ENCODE results near the gene MEGF8.

Gene MEGF8

GRCh38 chr19:42367929-42368328, 42.5 kb downstream of the MEGF8 start:
- TF ChIP-seq, protein P1, sequence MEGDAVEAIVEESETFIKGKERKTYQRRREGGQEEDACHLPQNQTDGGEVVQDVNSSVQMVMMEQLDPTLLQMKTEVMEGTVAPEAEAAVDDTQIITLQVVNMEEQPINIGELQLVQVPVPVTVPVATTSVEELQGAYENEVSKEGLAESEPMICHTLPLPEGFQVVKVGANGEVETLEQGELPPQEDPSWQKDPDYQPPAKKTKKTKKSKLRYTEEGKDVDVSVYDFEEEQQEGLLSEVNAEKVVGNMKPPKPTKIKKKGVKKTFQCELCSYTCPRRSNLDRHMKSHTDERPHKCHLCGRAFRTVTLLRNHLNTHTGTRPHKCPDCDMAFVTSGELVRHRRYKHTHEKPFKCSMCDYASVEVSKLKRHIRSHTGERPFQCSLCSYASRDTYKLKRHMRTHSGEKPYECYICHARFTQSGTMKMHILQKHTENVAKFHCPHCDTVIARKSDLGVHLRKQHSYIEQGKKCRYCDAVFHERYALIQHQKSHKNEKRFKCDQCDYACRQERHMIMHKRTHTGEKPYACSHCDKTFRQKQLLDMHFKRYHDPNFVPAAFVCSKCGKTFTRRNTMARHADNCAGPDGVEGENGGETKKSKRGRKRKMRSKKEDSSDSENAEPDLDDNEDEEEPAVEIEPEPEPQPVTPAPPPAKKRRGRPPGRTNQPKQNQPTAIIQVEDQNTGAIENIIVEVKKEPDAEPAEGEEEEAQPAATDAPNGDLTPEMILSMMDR (IDR thresholded peaks at IDR 0.05) = no peak
- Histone ChIP-seq H3K4me3 (no peak overlapping the region), H3K27ac (no peak overlapping the region)
- DNase-seq (ENCODE audit: low spot score) = no peak

GRCh38 chr19:42368360-42368759, 42.9 kb downstream of the MEGF8 start:
- no peak for DNase-seq (ENCODE audit: low spot score)
- Histone ChIP-seq H3K4me3 (no peak overlapping the region), H3K27ac (no peak overlapping the region)
- TF ChIP-seq, protein P1 (IDR thresholded peaks at IDR 0.05) = no peak

- no peak overlapping the region for H3K27ac ChIP-seq
- TF ChIP-seq, protein P1 (IDR thresholded peaks at IDR 0.05) = no peak
- no peak overlapping the region for H3K4me3 ChIP-seq
- no peak for DNase-seq (ENCODE audit: low spot score)
Measured at GRCh38 chr19:42368765-42369164, 43.3 kb downstream of the MEGF8 start.

DNA sequence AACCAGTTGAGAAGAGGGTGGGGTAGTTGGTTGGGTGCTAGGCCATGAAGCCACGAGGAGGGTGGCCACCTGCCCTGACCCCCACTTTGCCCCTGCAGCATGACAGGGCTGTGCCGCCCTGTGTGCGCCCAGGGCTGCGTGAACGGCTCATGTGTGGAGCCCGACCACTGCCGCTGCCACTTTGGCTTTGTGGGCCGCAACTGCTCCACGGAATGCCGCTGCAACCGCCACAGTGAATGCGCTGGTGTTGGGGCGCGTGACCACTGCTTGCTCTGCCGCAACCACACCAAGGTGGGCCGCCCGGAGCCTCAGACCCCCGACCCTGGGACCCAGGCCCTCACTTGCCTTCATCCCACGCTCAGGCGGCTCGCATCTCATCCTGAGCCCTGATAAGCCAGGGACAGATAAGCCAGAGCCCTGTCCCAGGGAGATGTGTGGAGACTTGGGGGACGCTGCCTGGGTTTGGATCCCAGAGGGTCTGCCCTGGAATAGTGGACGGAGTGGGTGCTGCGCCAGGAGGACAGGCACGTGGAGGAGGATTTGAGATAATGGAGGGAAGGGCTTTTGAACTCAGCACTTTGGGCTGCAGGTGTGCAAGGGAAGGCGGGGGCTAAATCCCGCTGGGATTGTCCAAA, 44.1 kb downstream of the MEGF8 start:
- DNase-seq (ENCODE audit: low spot score) = no peak
- TF ChIP-seq, protein P1 (IDR thresholded peaks at IDR 0.05) = no peak
- Histone ChIP-seq H3K27ac (no peak overlapping the region), H3K4me3 (no peak overlapping the region)

GRCh38 chr19:42370068-42370520, 44.7 kb downstream of the MEGF8 start:
- H3K4me3 ChIP-seq = no peak overlapping the region
- TF ChIP-seq, protein P1 (IDR thresholded peaks at IDR 0.05) = no peak
- H3K27ac ChIP-seq = no peak overlapping the region
- no peak for DNase-seq (ENCODE audit: low spot score)

- no peak for DNase-seq (ENCODE audit: low spot score)
Measured at GRCh38 chr19:42370626-42371175, 45.3 kb downstream of the MEGF8 start.

More at GRCh38 chr19:42370626-42371175, 45.3 kb downstream of the MEGF8 start:
- TF ChIP-seq, protein P1 (IDR thresholded peaks at IDR 0.05) = no peak
- Histone ChIP-seq H3K4me3 (no peak overlapping the region), H3K27ac (no peak overlapping the region)
